ENCODE results near the gene KLHL7. TPM values are rescaled to one million over a fixed set of nuclear protein-coding genes. Genes with fewer than 3 reads are reported as not detected.

Gene KLHL7
- total and polyA plus RNA-seq, 9 of the 15 experiments (the other 6 are each of a cell fraction or from before 2014, with no cell fraction given): 4.2 to 63.1 (median 32.3) TPM

- TF ChIP-seq CCNT2 (IDR thresholded peaks at IDR 0.05; ENCODE audit: borderline replicate concordance, extremely low read depth, insufficient read length, low read depth, low read length) (peak; percentile 49), ZNF408 (CRISPR knock-in tag; IDR thresholded peaks at IDR 0.05; ENCODE audit: low read depth) (no peak), HDAC2 (IDR thresholded peaks at IDR 0.05) (no peak), KLF1 (tag; IDR thresholded peaks at IDR 0.05) (no peak), BHLHE40 (IDR thresholded peaks at IDR 0.05; ENCODE audit: low read length) (no peak), DACH1 (IDR thresholded peaks at IDR 0.05; ENCODE audit: partially characterized antibody) (no peak), POU5F1 (IDR thresholded peaks at IDR 0.05; ENCODE audit: borderline replicate concordance, low read depth, low read length, partially characterized antibody) (no peak), ZNF197 (CRISPR knock-in tag; IDR thresholded peaks at IDR 0.05; ENCODE audit: low read depth) (no peak), ZC3H11A (IDR thresholded peaks at IDR 0.05; ENCODE audit: low read depth, low read length) (no peak), PHB2 (IDR thresholded peaks at IDR 0.05; ENCODE audit: low read depth) (no peak), E2F8 (IDR thresholded peaks at IDR 0.05; ENCODE audit: low read depth, partially characterized antibody) (no peak), AFF1 (IDR thresholded peaks at IDR 0.05; ENCODE audit: low read depth in 1 of 2, partially characterized antibody in 2 of 2) (no peak)
- TF ChIP-seq, protein P1, sequence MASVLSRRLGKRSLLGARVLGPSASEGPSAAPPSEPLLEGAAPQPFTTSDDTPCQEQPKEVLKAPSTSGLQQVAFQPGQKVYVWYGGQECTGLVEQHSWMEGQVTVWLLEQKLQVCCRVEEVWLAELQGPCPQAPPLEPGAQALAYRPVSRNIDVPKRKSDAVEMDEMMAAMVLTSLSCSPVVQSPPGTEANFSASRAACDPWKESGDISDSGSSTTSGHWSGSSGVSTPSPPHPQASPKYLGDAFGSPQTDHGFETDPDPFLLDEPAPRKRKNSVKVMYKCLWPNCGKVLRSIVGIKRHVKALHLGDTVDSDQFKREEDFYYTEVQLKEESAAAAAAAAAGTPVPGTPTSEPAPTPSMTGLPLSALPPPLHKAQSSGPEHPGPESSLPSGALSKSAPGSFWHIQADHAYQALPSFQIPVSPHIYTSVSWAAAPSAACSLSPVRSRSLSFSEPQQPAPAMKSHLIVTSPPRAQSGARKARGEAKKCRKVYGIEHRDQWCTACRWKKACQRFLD (CRISPR knock-in tag; IDR thresholded peaks at IDR 0.05): no peak
- TF ChIP-seq, protein P2, sequence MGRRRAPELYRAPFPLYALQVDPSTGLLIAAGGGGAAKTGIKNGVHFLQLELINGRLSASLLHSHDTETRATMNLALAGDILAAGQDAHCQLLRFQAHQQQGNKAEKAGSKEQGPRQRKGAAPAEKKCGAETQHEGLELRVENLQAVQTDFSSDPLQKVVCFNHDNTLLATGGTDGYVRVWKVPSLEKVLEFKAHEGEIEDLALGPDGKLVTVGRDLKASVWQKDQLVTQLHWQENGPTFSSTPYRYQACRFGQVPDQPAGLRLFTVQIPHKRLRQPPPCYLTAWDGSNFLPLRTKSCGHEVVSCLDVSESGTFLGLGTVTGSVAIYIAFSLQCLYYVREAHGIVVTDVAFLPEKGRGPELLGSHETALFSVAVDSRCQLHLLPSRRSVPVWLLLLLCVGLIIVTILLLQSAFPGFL (CRISPR knock-in tag; IDR thresholded peaks at IDR 0.05): no peak
- TF ChIP-seq, protein P3, sequence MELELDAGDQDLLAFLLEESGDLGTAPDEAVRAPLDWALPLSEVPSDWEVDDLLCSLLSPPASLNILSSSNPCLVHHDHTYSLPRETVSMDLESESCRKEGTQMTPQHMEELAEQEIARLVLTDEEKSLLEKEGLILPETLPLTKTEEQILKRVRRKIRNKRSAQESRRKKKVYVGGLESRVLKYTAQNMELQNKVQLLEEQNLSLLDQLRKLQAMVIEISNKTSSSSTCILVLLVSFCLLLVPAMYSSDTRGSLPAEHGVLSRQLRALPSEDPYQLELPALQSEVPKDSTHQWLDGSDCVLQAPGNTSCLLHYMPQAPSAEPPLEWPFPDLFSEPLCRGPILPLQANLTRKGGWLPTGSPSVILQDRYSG (tag; conservative IDR thresholded peaks at IDR 0.05; ENCODE audit: low read depth): no peak
- TF ChIP-seq, protein P4, sequence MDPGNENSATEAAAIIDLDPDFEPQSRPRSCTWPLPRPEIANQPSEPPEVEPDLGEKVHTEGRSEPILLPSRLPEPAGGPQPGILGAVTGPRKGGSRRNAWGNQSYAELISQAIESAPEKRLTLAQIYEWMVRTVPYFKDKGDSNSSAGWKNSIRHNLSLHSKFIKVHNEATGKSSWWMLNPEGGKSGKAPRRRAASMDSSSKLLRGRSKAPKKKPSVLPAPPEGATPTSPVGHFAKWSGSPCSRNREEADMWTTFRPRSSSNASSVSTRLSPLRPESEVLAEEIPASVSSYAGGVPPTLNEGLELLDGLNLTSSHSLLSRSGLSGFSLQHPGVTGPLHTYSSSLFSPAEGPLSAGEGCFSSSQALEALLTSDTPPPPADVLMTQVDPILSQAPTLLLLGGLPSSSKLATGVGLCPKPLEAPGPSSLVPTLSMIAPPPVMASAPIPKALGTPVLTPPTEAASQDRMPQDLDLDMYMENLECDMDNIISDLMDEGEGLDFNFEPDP (CRISPR knock-in tag; IDR thresholded peaks at IDR 0.05): no peak
Measured at GRCh38 chr7:23105644-23106056, at the start of gene KLHL7 (continued).

Data from K562 (cell line).